Fibroblast of gingiva (primary cell): ENCODE measurements around the gene UBXN4.
A peak's percentile ranks its signal among the peaks of the same experiment; 100 is the strongest.
"Not testable (repeated sequence)": the region's sequence is repeated elsewhere in the genome, so short reads cannot be mapped to it uniquely, and the experiment has no call there.

Experiments used
- DNase-seq: peaks from one replicate; pipeline ENCODE4 v3.0.0-alpha.2; 2011; ENCODE audit warnings: low read depth

Gene UBXN4

DNA sequence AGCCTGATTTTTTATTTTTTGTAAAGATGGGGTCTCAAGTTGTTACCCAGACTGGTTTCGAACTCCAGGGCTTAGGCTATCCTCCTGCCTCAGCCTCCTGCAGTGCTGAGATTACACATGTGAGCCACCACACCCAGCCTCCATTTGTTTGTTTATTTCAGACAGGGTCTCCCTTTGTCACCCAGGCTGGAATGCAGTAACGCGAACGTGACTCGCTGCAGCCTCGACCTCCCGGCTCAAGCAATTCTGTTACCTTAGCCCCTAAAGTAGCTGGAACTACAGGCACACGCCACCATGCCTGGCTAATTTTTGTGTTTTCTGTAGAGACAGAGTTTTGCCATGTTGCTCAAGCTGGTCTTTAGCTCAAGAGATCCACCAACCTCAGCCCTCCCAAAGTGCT is 27.2 kb downstream of the UBXN4 start:
- DNase-seq: no peak

DNA sequence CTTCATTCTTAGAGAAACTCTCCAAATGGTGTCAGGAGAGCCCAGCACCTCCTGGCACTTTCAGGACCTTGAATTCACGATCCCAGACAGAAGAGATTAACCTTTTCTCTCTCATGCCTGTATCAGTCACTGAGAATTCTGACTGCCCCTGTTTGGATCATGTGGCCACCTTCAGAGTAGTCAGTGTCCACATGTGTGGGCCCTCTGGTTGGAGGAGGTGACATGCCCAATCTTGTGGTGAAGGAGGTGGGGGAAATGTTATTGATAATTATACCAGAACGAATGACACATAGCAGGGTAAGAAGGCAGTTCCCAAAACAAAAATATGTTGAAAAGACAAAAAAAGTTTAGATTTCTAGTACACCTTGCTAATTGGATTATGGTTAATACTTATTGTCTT is 31.7 kb downstream of the UBXN4 start:
- DNase-seq: no peak

DNA sequence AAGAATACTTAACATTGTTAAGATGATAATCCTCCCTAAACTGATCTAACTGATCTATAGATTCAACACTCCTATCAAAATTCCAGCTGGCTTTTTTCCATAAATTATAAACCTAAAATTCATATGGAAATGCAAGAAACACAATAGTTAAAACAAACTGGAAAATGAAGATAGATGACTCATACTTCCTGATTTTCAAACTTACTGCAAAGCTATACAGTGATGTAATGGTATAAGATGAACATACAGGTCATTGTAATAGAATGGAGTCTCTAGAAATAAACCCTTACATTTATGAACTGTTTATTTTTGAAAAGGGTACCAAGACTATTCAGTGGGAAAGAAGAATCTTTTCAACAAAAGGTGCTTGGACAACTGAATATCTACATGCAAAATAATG is 32.3 kb downstream of the UBXN4 start:
- no peak for DNase-seq

DNA sequence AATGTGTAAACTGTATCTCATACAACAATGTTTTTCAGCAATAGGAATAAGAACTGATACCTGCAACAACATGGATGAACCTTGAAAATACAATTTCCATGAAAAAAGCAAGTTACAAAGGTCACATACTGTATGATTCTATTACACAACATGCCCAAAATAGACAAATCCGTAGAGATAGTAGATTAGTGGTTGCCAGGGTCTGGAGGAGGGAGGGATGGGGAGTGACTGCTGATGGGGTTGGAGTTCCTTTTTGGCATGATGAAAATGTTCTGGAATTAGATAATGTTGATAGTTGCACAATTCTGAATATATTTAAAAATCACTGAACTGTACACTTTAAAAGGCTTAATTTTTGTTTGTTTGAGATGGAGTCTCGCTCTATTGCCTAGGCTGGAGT is 33.8 kb downstream of the UBXN4 start:
- DNase-seq: peak; percentile 56

DNA sequence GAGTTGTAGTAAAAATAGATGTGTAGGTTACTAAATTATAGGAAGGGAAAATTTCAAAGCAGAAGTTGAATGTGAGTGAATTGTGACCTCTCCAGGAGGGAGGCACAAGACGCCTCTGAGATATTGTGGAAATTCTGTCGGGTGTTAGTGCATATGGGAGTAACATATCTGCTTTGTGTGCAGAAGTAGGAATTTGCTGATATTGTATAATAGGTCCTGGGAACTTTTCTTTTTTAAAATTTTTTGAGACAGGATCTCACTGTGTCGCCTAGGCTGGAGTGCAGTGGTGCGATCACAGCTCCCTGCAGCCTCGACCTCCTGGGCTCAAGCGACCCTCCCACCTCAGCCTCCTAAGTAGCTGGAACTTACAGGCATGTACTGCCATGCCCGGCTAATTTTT is 34.7 kb downstream of the UBXN4 start:
- no peak for DNase-seq

DNA sequence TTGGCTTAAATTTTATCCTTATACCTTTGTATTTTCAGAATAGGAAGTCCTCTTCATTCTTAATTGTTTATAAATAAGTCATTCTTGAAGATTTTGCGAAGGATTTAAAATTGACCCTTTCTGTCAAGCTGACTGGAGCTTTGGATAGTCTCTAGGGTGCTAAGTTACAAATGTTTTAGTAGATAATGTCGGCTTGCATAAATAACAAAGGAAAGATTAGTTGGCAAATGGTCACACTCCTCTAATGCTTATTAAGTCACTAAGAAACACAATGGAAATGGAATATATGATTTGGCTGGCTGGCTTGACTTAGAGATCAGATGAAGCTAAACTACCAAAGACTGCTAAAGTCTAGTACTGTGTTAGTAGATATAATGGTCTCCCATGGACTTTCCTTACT is 40.6 kb downstream of the UBXN4 start:
- DNase-seq: no peak

DNA sequence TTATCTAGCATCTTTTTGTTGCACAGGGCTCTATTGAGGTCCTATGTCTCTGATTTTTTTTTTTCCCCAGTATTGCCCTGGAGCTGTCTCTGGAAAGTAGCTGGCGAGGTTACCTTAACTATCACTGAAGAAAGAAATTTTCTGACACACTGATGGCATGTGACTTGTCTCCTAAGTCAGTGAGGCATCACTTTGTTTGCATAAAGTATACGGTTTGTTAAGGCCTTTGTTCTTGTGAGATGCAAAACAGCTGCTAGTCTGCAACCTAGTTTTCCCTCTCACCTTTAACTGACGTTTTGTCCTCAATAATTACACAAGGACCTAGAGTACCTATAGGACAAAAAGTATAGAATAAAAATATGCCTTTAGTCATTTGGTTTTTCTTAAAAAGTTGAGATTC is 41.8 kb downstream of the UBXN4 start:
- DNase-seq: no peak

DNA sequence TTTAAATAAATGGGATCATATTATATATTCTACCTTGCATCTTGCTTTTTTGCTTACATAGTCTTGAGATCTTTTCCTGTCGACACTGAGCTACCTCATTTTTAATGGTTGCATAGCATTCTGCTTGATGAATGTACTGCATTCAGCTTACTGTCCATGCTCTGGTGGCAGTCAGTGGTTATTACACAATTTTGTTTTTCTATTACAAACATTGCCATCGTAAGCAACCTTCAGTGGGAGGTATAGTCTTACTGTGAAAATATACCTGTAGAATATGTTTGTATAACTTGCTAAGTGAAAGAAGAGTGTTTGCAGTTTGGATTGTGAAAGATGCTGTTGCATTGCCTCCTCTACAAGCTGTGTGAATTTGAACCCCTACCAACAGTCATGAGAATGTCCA is 43.4 kb downstream of the UBXN4 start:
- no peak for DNase-seq

DNA sequence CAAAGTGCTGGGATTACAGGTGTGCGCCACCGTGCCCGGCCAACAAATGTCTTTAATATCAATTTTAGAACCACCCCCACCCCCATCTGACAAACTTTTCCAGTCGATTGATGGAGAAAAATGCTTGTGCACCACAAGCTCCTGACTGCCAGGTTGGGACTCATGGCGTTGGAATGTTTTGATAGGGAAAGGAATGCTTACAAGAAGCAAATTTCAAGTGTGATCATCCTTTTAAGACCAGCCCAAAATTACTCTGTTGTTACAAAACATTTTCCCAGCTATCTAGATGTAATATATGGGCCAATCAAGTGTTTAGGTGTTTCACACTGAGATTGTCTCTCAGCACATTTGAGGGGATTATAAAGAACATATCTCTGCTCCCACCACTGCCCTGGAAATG is 45.2 kb downstream of the UBXN4 start:
- peak; percentile 73 for DNase-seq

DNA sequence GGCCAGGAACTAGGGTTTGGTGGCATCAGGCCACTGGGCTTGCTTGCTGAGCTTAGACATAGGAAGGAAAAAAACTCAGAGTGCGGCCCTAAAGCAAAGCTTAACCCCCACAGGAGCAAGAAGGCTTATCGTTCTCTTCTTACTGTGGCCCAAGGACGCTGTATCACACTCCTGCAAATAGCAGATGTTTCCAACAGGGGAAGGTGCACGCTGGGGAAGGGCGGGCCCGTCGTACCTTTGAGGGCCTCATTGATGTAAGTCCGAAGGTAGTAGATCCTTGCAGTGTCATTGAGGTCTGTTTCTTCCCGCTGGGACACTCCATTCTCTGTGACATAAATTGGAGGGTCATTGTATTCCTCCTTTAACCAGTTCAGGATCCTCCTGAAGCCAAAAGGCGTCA is 48.8 kb downstream of the UBXN4 start:
- no peak for DNase-seq

DNA sequence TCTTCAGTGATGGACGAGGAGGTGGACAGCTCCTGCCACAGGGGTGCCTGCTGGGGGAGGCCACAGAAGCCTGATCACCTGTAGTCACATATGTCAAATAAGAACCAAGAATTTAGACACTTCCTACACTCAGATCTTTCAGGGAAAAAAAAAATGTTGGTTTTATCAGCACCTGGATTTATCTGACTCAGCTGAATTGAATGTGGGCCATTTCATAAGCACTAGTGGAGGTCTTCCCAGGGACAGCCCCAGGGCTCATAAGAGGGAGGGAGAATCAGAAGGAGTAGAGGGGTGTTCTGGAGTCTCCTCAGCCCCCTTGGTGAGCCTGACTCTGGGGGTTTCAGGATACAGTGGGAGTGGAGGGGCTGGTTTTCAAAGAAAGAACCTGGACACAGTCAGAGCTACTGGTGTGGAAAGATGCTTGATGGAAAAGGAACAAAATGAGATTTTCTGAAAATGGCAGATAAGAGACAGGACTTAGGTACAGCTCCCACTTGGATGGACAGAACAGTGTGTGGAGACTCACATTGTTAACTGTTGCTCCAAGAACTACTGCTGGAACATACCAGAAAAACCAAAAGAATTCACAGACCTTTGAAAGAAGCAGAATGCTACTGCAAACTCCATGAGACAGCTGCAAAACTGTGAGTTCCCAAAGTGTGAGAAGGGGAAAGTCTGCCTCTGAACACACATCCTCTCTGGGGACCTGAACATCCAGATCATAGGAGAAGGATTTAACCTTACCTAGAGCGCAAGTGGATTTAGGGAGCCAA is 49.9 kb downstream of the UBXN4 start:
- peak; percentile 12 for DNase-seq

DNA sequence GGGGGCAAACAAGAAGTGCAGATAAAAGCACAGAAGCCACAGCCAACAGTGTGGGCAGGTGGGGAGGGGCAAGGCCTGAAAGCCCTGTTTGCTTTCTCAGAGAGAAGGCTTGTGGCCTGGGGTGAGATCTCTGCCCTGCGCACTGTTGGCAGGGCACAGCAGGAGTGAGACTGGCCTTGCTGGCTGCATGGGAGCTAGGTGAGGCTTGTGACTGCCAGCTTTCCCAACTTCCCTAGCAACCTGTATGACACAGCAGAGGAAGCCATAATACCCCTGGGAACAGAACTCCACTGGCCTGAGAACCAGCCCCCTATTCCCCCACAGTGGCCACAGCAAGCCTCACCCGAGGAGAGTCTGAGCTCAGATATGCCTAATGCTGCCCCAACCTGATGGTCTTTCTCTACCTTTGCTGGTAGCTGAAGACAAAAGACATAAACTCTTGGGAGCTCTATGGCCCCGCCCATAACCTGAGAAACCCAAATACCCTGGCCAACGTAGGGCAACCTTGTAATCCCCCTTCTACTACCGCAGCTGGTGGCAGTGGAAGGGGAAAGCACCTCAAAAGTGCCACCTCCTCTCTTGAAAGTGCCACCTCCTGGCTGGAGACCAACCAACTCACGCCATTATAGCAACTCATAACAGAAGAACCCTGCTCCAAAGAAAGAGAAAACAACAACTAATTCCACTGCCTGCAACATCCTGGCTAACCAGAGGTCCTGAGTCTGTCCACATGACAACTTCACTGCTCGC is 50.9 kb downstream of the UBXN4 start:
- DNase-seq: no peak

DNA sequence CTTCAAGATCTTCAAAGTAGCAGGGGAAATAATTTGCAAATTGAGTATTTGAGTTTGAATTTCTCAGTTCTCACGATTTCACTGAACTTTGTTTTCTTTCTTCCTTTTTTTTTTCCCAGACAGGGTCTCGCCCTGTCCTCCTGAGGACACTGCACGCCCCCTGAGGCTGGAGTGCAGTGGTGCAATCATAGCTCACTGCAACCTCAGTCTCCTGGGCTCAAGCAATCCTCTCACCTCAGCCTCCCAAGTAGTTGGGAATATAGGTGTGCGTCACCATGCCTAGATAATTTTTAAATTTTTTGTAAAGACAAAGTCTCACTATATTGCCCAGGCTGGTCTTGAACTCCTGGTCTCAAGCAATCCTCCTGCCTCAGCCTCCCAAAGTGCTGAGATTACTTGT is 54.0 kb downstream of the UBXN4 start:
- not testable (repeated sequence) for DNase-seq

DNA sequence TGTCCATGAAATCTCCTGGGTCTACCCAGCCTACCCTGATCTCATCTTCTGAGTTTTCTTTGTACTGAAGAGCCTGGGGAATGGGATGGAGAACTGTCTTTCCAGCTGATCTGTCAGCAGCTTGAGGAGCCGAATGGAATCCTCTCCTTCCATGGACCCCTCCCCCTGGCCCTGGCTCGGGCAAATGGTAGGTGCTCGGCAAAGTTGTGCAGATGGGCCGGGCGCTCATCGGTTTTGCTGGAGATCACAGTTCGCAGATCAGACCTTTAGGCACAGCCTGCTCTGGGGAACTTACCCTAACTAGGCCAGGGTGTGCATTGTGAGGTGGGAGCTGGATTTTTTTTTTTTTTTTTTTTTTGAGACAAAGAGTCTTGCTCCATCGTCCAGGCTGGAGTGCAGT is 55.0 kb downstream of the UBXN4 start:
- DNase-seq: no peak

DNA sequence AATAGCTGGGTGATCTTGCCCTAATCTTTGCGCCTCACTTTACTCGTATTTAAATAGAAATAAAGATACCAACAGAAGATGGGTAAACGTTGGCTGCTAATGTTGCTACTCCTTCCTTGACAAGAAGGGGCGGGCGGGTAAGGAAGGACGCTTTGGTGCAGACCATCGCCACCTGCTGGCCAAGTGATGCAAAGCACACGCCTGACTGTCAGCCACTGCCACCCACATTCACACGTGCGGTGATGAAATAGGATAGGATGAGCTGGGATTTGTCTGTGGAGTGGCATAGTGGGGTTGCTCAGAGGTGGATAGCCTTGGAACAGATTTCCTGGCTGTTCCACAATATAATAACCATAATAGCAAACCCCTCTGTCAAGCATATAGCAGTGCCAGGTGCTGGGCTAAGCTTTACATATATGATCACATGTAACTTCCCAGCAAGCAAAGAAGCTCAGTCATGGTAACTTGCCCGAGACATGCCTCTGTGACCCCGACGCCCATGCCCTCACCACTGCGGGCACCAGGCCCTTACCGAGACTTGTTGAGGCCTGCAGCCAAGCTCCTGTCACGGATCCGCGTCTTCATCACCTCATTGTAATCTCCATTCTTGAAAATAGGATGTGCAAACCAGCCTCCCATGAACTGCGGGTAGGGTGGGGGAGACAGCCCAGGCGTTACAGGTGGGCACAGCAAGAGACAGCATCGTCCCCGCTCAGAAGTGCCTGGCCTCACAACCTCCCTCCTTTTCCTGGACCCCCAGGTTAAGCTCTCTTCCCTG is 56.0 kb downstream of the UBXN4 start:
- DNase-seq: peak; percentile 74

DNA sequence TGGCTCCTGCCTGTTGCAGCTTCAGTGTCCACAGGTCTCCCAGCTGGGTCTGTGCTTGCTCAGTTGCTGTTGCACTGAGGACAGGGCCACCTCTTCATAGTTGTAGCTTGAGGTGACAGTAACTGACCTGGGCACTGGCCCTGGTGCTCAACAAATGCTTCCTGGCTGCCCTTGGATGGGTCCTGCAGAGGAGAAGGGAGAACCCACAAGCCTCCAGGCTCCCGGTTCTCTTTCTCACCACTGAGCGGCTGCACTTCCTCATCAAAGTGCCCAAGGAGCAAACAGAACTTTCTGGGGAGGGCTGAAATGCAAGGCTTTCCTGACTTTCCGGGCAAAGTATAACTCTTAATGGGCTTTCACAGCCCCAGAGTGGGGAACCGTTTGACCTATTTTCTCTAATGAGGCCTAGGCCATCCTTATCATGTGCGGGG is 56.6 kb downstream of the UBXN4 start:
- no peak for DNase-seq

DNA sequence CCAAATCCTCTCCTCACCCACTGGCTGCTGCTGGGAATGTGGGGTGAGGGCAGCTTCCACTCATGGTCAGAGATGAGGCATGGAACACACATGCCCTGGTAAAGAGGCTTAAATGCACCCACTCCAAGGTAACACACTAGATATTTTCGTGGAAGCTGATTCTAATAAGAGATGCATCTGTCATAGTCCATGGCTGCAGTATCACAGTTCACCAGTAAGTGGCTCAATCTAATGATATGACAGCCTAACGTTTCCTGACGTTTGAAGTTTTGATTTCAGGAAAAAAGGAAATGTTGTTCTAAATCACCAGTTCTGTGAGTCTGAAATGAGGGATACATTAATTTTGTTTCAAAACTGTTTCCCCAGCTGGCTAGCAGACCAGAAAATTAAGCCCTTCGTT is 57.1 kb downstream of the UBXN4 start:
- no peak for DNase-seq

DNA sequence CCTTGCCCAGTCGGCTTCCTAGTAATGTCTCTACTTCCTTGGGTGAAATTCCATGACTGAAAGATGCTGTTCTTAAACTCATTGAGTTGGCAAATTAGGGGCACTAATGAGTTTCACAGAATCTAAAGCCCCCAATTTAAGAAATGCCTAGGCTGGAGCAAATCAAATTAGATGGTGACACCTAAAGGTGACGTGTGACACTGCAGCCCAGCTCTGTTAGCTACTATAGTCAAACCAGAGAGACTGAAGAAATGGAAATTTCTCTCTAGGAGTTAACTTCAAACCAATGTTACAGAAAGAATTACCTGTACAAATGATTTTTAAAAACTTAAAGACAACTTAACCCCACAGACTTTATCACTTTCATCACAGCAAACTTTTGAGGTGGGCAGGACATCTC is 58.1 kb downstream of the UBXN4 start:
- DNase-seq: no peak

DNA sequence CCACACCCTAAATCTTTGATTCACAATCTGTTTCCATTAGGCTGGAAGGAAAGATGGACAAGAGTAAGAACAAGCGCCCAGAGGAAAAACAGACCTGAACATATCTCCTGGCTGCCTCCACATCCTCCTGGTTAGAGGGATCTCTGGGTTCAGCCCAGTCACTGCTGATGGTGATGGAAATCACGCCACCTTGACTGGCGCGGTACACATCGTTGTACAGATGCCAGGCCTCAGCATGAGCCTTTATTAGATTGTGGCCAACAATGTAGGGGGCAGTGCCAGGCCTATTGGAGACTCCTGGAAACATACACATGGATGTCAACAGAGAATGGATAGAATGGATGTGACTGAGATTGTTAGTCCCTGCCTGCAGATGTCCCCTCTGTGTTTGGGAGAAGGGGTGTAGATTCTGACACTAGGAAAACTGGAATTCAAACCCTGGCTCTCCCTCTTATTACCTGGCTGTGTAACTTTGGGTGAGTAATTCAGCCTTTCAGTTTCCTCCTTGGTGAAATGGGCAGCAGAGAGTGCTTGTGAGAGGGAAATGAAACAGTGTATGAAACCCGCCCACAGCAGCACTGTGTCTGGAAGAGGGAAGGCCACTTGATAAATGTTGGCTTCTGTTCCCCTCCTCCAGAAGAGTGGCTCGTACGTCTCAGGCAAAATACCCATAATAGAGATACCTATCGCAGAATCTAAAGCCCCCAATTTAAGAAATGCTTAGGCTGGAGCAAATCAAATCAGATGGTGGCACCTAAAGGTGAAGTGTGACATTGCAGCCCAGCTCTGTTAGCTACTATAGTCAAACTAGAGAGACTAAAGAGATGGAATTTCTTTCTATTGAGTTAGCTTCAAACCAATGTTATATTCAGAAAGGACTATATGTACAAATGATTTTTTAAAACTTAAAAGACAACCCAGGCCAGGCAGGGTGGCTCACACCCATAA is 59.1 kb downstream of the UBXN4 start:
- DNase-seq: no peak

DNA sequence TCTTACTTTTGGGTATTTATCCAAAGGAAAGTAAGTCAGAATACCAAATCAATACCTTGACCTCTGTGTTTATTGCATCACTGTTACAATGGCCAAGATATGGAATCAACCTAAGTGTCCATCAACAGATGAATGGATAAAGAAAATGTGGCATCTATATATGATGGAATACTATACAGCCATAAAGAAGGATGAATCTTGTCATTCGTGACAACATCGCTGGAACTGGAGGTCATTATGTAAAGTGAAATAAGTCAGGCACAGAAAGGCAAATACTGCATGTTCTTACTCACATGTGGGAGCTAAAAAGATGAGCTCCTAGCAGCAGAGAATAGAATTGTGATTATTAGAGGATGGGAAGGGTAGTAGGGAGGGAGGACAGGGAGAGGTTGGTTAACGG is 60.7 kb downstream of the UBXN4 start:
- DNase-seq: no peak

DNA sequence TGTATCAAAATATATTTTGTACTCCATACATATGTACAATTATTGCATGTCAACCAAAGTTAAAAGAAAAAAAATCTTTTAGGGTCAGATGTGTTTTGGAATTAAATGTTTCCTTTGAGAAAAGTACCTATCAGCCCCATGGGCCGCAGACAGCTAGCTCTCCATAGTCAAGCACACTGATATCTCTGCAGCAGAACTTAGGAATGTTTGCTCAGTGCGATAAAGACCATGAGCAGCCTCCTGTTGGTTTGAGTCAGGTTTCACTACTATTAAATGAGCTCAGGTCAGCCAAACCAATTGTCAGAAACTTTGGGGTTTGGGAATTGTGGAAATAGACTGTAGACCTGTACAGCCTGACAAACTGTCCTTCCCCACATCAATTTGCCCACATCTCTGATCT is 61.6 kb downstream of the UBXN4 start:
- no peak for DNase-seq

DNA sequence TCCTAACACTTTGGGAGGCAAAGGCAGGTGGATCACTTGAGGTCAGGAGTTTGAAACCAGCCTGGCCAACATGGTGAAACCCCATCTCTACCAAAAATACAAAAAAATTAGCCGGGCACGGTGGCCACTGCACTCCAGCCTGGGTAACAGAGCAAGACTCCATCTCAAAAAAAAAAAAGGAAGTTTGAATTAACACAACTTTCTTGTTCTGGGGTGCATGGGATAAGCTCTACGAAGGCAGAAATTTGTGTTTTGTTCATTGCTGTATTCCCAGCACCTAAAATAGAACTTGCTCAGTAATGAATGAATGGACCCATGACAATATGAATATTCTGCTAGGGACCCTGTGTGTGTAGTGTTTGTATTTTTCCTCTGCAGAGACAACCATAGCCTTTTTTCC is 66.2 kb downstream of the UBXN4 start:
- not testable (repeated sequence) for DNase-seq
